ENCODE results near the gene NACC2. TPM values are rescaled to one million over a fixed set of nuclear protein-coding genes. Genes with fewer than 3 reads are reported as not detected.

NACC2 gene
- total and polyA plus RNA-seq, 9 of the 15 experiments (the other 6 are each of a cell fraction or from before 2014, with no cell fraction given): 0.70 to 25.1 (median 5.6) TPM

DNA sequence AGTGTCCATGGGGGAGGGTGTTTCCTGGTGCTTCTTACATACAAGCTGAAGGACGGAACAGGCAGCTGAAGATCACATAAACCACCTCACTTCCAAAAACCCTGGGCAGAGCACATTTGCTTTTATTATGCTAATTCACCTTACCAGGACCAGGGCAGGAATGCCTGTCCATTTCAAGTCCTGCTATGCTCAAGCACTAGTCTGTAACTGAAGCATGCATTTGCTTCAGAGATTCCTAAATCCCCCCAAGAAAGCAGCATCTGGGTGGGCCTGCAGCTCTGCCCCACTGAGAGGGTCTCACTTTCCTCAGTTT, 9.4 kb upstream of the NACC2 start (continued):
- TF ChIP-seq, protein P1, sequence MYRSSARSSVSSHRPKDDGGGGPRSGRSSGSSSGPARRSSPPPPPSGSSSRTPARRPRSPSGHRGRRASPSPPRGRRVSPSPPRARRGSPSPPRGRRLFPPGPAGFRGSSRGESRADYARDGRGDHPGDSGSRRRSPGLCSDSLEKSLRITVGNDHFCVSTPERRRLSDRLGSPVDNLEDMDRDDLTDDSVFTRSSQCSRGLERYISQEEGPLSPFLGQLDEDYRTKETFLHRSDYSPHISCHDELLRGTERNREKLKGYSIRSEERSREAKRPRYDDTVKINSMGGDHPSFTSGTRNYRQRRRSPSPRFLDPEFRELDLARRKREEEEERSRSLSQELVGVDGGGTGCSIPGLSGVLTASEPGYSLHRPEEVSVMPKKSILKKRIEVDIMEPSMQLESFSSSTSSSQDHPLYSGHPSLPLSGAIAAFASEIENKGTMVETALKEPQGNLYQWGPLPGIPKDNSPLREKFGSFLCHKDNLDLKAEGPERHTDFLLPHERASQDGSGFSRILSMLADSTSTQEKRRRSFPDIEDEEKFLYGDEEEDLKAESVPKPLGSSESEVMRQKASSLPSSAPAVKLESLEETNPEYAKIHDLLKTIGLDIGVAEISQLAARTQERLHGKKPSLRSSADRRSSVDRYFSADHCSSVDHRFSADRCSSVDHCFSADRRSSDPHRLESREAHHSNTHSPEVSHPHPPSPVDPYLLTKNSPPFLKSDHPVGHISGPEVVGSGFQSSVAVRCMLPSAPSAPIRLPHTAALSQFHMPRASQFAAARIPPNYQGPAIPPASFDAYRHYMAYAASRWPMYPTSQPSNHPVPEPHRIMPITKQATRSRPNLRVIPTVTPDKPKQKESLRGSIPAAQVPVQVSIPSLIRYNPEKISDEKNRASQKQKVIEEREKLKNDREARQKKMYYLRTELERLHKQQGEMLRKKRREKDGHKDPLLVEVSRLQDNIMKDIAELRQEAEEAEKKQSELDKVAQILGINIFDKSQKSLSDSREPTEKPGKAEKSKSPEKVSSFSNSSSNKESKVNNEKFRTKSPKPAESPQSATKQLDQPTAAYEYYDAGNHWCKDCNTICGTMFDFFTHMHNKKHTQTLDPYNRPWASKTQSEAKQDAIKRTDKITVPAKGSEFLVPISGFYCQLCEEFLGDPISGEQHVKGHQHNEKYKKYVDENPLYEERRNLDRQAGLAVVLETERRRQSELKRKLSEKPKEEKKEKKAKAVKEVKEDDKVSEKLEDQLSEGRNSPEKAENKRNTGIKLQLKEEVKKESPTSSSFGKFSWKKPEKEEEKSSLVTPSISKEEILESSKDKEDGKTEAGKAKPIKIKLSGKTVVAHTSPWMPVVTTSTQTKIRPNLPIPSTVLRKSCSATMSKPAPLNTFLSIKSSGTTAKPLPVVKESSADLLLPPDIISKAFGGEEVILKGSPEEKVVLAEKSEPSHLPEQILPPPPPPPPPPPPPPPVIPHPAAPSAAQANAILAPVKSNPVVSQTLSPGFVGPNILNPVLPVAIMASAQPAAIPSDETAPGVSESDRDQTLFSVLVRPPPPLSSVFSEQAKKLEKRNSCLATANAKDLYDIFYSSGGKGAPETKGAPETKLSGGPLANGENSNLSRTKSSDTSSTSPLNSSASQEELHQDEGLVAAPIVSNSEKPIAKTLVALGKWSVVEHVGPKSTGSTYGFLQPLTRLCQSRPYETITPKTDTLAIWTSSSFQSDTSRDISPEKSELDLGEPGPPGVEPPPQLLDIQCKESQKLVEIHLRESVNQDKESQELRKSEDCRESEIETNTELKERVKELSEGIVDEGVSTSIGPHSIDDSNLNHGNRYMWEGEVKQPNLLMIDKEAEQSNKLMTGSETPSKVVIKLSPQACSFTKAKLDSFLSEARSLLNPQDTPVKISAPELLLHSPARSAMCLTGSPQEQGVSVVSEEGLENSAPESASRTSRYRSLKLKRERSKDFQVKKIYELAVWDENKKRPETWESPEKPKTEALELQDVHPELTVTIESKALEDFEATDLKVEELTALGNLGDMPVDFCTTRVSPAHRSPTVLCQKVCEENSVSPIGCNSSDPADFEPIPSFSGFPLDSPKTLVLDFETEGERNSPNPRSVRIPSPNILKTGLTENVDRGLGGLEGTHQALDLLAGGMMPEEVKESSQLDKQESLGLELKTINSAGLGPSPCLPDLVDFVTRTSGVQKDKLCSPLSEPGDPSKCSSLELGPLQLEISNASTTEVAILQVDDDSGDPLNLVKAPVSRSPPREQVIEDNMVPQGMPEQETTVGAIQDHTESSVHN (IDR thresholded peaks at IDR 0.05; ENCODE audit: borderline replicate concordance in 1 of 2, low read depth in 1 of 2): no peak
- no peak for TF ChIP-seq ZNF184 (CRISPR knock-in tag; IDR thresholded peaks at IDR 0.05)
- TF ChIP-seq, protein P2, sequence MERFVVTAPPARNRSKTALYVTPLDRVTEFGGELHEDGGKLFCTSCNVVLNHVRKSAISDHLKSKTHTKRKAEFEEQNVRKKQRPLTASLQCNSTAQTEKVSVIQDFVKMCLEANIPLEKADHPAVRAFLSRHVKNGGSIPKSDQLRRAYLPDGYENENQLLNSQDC (CRISPR knock-in tag; IDR thresholded peaks at IDR 0.05): no peak
- TF ChIP-seq, protein P3, sequence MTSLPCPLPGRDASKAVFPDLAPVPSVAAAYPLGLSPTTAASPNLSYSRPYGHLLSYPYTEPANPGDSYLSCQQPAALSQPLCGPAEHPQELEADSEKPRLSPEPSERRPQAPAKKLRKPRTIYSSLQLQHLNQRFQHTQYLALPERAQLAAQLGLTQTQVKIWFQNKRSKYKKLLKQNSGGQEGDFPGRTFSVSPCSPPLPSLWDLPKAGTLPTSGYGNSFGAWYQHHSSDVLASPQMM (CRISPR knock-in tag; IDR thresholded peaks at IDR 0.05): no peak
- no peak for TF ChIP-seq GATA2 (CRISPR knock-in tag; IDR thresholded peaks at IDR 0.05)

Data from K562 (cell line).